PC-3 (cell line): ENCODE data around the gene MAP3K7CL.

Experiments used
- EZH2 ChIP-seq: fragments of 300-600 bp; sonication (generic); IDR thresholded peaks from one replicate; pipeline ENCODE4 v1.6.1; 2017; ENCODE audit warnings: antibody characterized with exemption, mild to moderate bottlenecking, low read length; ENCODE audit not compliant: unreplicated experiment
- TF ChIP-seq, protein P1 (sequence below): fragments of 300-600 bp; sonication (generic); conservative IDR thresholded peaks from 2 replicates; pipeline ENCODE4 v1.5.1; 2017; ENCODE audit warnings: antibody characterized with exemption, low read depth, mild to moderate bottlenecking, low read length

DNA sequence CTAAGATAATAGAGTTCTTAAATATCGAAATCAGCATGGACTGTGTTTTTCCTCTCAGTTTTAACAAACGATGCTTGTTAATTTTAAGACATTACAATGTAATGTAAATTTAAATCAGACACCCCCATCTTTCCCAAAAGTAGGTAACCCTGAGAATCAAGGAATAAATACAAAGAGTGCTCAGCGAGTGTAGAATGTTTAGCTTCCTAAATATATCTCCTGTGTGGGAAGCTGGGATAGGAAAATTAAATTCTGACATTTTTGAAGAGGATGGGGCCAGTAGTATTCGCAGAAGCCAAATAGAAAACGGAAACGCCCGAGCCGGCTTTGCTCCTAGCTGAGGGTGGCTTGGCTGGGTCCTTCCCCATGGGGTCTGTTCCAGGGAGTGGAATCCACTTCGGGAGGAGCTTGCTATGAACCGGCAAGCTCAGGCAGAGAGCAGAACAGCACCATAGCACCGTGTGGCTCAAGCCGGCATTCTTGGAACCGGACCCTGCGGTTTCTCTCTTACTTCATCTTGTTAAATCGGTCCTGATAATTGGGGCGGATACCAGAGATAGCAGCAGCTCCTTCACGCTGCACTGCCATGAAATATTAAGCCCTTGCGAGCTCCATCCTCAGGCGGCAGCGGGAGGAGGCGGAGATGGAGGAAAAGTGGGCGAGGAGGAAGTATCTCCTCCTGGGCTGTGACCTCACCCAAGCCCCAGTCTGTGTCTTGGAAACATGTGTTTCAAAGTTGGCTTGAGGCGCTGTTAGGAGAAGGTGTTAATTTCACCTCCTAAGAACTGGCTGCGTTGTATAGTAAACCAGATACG, 24.9 kb downstream of the MAP3K7CL start:
- TF ChIP-seq, protein P1, sequence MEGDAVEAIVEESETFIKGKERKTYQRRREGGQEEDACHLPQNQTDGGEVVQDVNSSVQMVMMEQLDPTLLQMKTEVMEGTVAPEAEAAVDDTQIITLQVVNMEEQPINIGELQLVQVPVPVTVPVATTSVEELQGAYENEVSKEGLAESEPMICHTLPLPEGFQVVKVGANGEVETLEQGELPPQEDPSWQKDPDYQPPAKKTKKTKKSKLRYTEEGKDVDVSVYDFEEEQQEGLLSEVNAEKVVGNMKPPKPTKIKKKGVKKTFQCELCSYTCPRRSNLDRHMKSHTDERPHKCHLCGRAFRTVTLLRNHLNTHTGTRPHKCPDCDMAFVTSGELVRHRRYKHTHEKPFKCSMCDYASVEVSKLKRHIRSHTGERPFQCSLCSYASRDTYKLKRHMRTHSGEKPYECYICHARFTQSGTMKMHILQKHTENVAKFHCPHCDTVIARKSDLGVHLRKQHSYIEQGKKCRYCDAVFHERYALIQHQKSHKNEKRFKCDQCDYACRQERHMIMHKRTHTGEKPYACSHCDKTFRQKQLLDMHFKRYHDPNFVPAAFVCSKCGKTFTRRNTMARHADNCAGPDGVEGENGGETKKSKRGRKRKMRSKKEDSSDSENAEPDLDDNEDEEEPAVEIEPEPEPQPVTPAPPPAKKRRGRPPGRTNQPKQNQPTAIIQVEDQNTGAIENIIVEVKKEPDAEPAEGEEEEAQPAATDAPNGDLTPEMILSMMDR: no peak
- no peak for TF ChIP-seq EZH2
